Adrenal gland (tissue), 12 donors: ENCODE measurements around the gene NXPH2. TPM values are rescaled to one million over a fixed set of nuclear protein-coding genes. Genes with fewer than 3 reads are reported as not detected.
"Not testable (repeated sequence)": the region's sequence is repeated elsewhere in the genome, so short reads cannot be mapped to it uniquely, and the experiment has no call there.

Experiments used
- DNase-seq, 7 donors: peaks; one replicate each; pipeline ENCODE4 v3.0.0-alpha.2; 2019 to 2020
- H3K27ac ChIP-seq, 5 donors: fragments of 200-600 bp; sonication (generic) in 4 of 5; 1 replicate in 3 of 5; 2 replicates in 2 of 5; pipeline versions ENCODE4 v1.5.1 to v1.8.0; 2016 to 2020; ENCODE audit warnings: mild to moderate bottlenecking in 1 of 5
- H3K27me3 ChIP-seq: fragments of 200-600 bp; 2 replicates; pipeline ENCODE4 v1.8.0; 2021
- H3K36me3 ChIP-seq, 2 donors: fragments of 200-600 bp; replicated peaks in 1 of 2; 1 replicate in 1 of 2; 2 replicates in 1 of 2; pipeline versions ENCODE4 v1.5.1 to v1.8.0; 2018 to 2022
- H3K4me1 ChIP-seq, 2 donors: fragments of 200-600 bp; replicated peaks in 1 of 2; 1 replicate in 1 of 2; 2 replicates in 1 of 2; pipeline versions ENCODE4 v1.5.1 to v1.8.0; 2018 to 2021
- H3K4me3 ChIP-seq, 4 donors: fragments of 200-600 bp; sonication (generic) in 3 of 4; one replicate each; pipeline ENCODE4 v1.5.1; 2016 to 2018
- H3K9me3 ChIP-seq, 3 donors: fragments of 200-600 bp; sonication (generic) in 1 of 3; replicated peaks in 1 of 3; 1 replicate in 2 of 3; 2 replicates in 1 of 3; pipeline versions ENCODE4 v1.5.1 to v1.8.0; 2016 to 2021
- POLR2A ChIP-seq, 2 donors: fragments of 450-650 bp; IDR thresholded peaks; one replicate each; pipeline ENCODE4 v1.6.1; 2017; ENCODE audit warnings: antibody characterized with exemption in 2 of 2, mild to moderate bottlenecking in 2 of 2, moderate library complexity in 1 of 2
- WGBS, 4 donors: extraction: QIAGEN DNeasy Blood & Tissue Kit in 2 of 4; methylation state at CpG; one replicate each; pipeline versions ENCODE4 v1.1.5 to v1.1.7; 2013 to 2017; 5-methylcytosine and 5-hydroxymethylcytosine counted together
- intact Hi-C, 2 donors: fragments of 100-400 bp; cut with DNase I; formaldehyde crosslinking; loops; one replicate each; pipeline versions ENCODE4 v1.14.1 to v1.15.0; 2022 to 2023
- polyA plus RNA-seq, 3 donors: library from polyadenylated mRNA; stranded (reverse); fragments of 200-250 nt in 2 of 3; fragments of 350-450 nt in 1 of 3; fragmentation: Illumina TruSeq in 1 of 3; extraction: RNeasy Lipid Tissue Mini Kit (QIAGEN cat#74804) in 1 of 3; gene quantifications; one replicate each; pipeline ENCODE4 v1.2.3, GENCODE V29; 2013 to 2014
- total RNA-seq, 9 donors: library from RNA; depleted of rRNA in 4 of 9; stranded (reverse); fragments of >200 nt in 4 of 9; fragments of 120-200 nt in 1 of 9; fragmentation: NEBNext Ultra II Directional in 1 of 9; extraction: Animal tissue kit (Norgen Biotek cat#: 25700) in 1 of 9; gene quantifications; one replicate each; pipeline versions ENCODE4 v1.1.0 to v1.2.4, GENCODE V29; 2013 to 2023
- TF ChIP-seq, protein P1 (sequence below), 6 experiments: fragments of 450-650 bp in 4 of 6; fragments of 200-600 bp in 2 of 6; sonication (generic) in 1 of 6; IDR thresholded peaks; 1 replicate in 5 of 6; 2 replicates in 1 of 6; pipeline versions ENCODE4 v1.5.1 to v1.8.0; 2016 to 2021; ENCODE audit warnings: antibody characterized with exemption in 6 of 6, mild to moderate bottlenecking in 2 of 6, moderate library complexity in 1 of 6
- donor health status: healthy with polysubstance abuse.
- donor health status: Bipolar disorder and iron deficiency.
- donor health status: DM: yes; HTN: yes; CAD: no.
- donor health status: DM: no; HTN: no; CAD: no.
- donor health status: DM: no; HTN: no; CAD: no.
- donor health status: DM: yes; HTN: yes; CAD: no.

Gene NXPH2
- total and polyA plus RNA-seq, 12 donors = 0.11 TPM; not detected in 11

DNA sequence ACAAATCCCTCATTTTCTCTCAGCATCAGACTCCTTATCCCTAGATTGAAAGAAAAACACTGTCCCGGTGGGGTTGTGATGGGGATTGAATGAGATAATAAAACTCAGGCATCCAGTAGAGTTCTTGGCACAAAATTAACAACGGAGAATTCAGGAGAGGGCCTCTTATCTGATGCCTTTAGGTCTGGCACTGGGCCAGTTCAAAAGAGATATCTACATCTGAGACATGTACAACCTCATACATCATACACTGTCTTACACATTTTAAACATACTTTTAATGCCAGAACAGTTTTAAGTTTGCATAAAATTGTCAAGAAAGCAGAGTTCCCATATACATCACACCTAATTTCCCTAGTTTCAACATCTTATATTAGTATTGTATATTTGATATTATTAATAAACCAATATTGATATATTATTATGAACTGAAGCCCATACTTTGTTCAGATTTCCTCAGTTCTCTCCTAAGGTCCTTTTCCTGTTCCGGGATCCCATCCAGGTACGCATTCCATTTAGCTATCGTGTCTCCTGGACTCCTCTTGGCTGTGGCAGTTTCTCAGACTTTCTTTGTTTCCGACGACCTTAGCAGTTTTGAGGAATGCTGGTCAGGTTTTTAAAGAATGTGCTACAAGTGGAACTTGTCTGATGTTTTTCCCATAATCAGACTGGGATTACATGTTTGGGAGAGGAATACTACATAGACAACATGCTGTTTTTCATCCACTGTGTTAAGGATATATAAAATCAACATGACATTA, 27.8 kb downstream of the NXPH2 start:
- intact Hi-C loops = no loop called here
- DNase-seq = no peak
- WGBS, 4 donors = 52 to 63% (median 58%) methylated on average over 7 of the region's 7 CpGs

DNA sequence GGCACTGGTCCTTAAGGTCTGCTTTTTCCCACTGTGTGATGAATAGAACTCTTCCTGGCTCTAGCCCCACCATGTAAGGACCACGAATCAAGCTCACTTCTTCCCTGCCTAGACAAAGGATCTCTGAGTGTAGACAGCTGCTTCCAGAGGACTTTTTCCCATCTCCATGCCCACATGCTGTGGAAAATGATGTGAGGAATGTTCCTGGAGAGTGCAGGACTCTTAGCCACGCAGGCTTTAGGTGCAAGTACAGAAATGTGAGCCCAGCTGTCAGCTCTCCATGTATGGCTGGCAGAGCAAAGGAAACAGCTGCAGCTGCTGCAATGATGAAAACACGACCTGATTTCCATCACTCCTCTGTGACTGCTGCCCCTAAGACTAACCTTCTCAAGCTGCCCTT, 35.5 kb downstream of the NXPH2 start:
- TF ChIP-seq POLR2A (IDR thresholded peaks at IDR 0.05) = no peak
- TF ChIP-seq, protein P1, sequence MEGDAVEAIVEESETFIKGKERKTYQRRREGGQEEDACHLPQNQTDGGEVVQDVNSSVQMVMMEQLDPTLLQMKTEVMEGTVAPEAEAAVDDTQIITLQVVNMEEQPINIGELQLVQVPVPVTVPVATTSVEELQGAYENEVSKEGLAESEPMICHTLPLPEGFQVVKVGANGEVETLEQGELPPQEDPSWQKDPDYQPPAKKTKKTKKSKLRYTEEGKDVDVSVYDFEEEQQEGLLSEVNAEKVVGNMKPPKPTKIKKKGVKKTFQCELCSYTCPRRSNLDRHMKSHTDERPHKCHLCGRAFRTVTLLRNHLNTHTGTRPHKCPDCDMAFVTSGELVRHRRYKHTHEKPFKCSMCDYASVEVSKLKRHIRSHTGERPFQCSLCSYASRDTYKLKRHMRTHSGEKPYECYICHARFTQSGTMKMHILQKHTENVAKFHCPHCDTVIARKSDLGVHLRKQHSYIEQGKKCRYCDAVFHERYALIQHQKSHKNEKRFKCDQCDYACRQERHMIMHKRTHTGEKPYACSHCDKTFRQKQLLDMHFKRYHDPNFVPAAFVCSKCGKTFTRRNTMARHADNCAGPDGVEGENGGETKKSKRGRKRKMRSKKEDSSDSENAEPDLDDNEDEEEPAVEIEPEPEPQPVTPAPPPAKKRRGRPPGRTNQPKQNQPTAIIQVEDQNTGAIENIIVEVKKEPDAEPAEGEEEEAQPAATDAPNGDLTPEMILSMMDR (IDR thresholded peaks at IDR 0.05) = no peak
- Histone ChIP-seq H3K4me3 (no peak overlapping the region), H3K9me3 (no peaks in the 10 kb centered on the region), H3K27ac (no peak overlapping the region), H3K36me3 (no peaks in the 10 kb centered on the region), H3K27me3 (no peaks in the 10 kb centered on the region), H3K4me1 (no peaks in the 10 kb centered on the region)
- WGBS, 4 donors = 23 to 39% (median 26%) methylated on average over 3 of the region's 3 CpGs
- intact Hi-C loops = no loop called here
- no peak for DNase-seq

More for the DNA sequence above, 27.8 kb downstream of the NXPH2 start:
- TF ChIP-seq, protein P1 (IDR thresholded peaks at IDR 0.05) = no peak
- TF ChIP-seq POLR2A (IDR thresholded peaks at IDR 0.05) = no peak
- H3K9me3 ChIP-seq = no peaks in the 10 kb centered on the region
- no peaks in the 10 kb centered on the region for H3K36me3 ChIP-seq
- no peaks in the 10 kb centered on the region for H3K4me1 ChIP-seq
- H3K27ac ChIP-seq = no peak overlapping the region
- no peak overlapping the region for H3K4me3 ChIP-seq
- H3K27me3 ChIP-seq = no peaks in the 10 kb centered on the region

DNA sequence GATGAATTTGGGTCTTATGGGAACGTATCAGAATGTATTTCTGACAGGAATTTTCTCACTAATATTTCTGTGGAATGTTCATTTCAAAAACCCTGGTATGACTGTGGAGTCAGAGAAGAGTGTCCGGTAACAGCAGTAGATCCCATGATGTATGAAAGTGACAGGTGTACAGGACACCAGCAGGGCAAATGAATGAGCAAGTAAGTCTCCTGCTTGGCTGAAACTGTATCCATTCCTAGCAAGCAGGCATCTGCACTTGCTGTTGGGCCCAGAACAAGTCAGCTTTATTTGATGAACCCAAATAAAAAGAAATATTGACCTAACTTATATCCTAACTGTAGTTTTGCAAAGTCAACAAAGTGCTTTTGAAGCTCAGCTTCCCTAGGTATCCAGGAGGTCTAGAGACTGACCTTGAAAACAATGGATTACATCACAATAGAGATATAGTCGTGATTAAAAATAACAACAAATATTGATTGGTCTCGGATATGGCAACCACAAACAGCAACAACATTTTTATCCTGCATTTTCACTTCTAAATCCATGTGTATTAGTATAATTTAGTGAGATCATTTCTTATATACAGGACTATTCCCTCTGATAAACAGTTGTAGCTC, 37.6 kb downstream of the NXPH2 start:
- Histone ChIP-seq H3K4me3 (no peak overlapping the region), H3K9me3 (no peaks in the 10 kb centered on the region), H3K27ac (no peak overlapping the region), H3K27me3 (no peaks in the 10 kb centered on the region), H3K4me1 (no peaks in the 10 kb centered on the region), H3K36me3 (no peaks in the 10 kb centered on the region)
- WGBS, 4 donors = 66 to 69% (median 67%) methylated on average over 4 of the region's 4 CpGs
- intact Hi-C loops = no loop called here
- TF ChIP-seq, protein P1 (IDR thresholded peaks at IDR 0.05) = no peak
- no peak for TF ChIP-seq POLR2A (IDR thresholded peaks at IDR 0.05)
- DNase-seq = no peak

DNA sequence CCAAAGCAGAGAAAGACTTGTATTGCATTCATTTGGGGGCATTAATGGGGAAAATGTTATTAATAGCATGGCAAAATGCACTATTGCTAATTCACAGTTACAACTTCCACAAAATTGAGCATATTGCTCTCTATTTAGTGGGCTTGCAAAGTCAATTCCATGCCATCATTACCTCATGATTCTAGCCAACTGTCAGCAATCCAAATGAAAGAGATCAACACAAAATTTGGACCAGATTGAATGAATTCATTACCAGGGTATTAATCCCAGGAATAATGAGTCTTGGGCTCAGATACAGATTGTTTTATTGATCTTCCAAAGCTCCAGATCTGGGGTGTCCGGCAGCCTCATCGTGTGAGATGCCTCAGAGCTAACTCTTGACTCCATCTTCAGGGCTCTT, 38.3 kb downstream of the NXPH2 start:
- H3K4me1 ChIP-seq = no peaks in the 10 kb centered on the region
- H3K4me3 ChIP-seq = no peak overlapping the region
- WGBS, 4 donors = 81 to 93% (median 88%) methylated on average over 2 of the region's 2 CpGs
- no peaks in the 10 kb centered on the region for H3K36me3 ChIP-seq
- intact Hi-C loops = no loop called here
- TF ChIP-seq, protein P1 (IDR thresholded peaks at IDR 0.05) = no peak
- TF ChIP-seq POLR2A (IDR thresholded peaks at IDR 0.05) = no peak
- no peaks in the 10 kb centered on the region for H3K27me3 ChIP-seq
- H3K9me3 ChIP-seq = no peaks in the 10 kb centered on the region
- H3K27ac ChIP-seq = no peak overlapping the region
- DNase-seq = no peak

DNA sequence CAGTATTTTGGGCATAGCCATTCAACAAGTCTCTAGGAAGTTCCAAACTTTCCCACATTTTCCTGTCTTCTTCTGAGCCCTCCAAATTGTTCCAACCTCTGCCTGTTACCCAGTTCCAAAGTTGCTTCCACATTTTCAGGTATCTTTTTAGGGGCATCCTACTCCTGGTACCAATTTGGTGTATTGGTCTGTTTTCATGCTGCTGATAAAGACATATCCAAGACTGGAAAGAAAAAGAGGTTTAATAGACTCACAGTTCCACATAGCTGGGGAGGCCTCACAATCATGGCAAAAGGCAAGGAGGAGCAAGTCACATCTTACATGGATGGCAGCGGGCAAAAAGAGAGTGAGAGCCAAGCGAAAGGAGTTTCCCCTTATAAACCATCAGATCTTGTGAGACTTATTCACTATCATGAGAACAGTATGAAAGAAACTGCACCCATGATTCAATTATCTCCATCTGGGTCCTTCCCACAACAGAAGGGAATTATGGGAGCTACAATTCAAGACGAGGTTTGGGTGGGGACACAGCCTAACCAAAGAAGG, 43.1 kb downstream of the NXPH2 start:
- H3K4me3 ChIP-seq, H3K9me3 ChIP-seq, H3K27me3 ChIP-seq, DNase-seq, H3K27ac ChIP-seq, H3K36me3 ChIP-seq, intact Hi-C loops, H3K4me1 ChIP-seq: not testable (repeated sequence)
- 82 to 89% (median 84%) methylated on average over 3 of the region's 3 CpGs for WGBS, 4 donors
